A549 treated with GW870086 at 1 μM for 4 hours (cell line): ENCODE measurements around the gene TAF5L. TPM values are rescaled to one million over a fixed set of nuclear protein-coding genes. Genes with fewer than 3 reads are reported as not detected.

ENCODE experiments used
- total RNA-seq: library from RNA; stranded (reverse); fragments of 200-300 nt; extraction: Qiagen RNA extraction; gene quantifications from 5 replicates; pipeline ENCODE4 v1.2.3, GENCODE V29; 2022; ENCODE audit warnings: low read depth

TAF5L gene
- total RNA-seq: 20.1 to 25.1 TPM (median 21.7 TPM) in 5 replicates

DNA sequence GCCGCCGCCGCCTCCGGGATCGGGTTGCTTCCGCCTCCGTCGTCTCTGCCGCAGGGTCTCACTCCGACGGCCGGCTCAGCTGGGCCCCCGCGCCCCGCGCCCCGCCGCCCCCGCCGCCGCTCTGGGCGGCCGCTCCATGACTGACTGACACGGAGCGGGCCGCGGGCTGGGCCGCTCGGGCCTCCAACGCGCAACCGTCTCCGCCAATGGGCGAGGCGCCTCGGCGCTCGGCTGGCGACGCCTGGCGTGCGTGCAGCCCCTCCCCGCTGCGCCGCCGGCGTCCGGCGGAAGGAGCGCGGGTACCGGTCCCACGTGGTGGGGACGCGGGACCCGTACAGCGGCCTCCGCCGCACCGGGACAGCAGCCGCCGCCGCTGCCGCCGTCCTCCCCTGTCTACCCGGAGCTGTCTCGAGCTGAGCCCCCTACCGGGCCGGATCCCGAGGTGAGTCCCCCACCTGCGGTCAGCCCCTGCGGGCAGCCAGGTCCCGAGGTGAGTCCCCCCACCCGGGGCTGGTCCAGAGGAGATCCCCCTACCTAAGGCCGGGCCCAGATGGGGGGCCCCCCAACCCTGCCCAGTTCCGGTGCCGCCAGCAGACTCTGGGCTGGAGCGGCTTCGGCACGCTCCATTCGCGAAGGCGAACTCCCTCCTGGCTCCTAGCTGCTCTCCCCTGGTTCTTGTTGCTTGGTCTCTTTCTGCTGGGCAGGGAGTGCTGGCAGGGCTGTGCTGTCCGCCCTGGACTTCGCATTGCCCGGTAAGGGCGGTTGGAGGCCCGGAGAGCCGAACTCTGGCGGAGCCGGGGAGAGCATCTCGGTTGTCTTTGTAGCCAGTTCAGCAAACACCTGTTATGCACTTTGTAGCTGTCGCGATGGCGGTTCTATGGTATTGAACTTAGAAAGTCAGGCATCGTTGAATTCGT lies at the start of gene TAF5L, which contains the start of gene URB2:
Gene TAF5L, minus strand, starts transcription at position 208 of the 917 bp plus-strand sequence. CDS start 11,640 bp downstream, outside the sequence.
Gene URB2, plus strand, starts transcription at position 333 of the 917 bp plus-strand sequence. CDS start 1,387 bp downstream, outside the sequence.

DNA sequence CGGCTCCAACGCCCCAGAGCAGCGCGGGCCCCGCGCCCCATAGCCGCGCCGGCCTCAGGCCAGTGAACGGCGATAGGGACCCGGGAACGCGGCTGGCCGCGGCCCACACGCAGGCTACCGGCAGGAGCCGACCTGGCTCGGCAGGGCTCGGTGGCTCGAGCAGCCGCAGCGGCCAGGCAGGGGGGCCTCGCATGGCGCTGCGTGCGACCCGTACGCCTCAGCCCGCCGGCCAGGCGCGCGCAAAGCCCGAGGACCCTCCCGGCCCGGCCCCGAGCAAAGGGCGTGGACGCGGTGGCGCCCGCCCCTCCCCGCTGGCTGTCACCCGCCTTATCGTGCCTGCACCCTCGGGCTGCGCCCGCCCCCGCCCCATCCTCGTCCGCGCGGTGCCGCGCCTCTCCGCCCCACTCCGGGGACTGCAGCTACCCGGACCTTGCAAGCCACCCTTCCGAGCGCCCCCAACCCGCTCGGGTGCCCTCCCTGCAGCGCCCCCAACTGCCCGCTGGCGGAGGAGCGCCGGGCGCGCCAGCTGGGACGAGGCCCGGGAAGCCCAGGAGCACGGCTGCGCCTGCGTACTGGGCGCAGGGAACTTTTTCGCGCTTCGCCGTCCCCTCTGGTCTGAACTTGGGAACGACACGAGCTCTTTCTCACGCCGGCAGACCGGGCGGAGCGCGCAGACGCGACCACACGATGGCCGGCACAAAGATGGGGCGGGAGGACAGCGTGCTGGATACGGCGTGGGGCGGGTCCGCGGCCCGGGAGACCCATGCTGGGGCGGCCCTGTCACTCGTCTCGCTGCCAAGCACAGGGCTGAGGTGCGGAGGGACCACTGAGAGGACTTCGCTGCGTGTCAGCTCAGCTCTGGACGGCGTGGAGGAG lies 67.2 kb downstream of the TAF5L start, which contains the start of gene ABCB10:
Gene ABCB10, minus strand, starts transcription at position 248 of the 876 bp plus-strand sequence. Its CDS starts 55 bp downstream, at position 193.

Other genes with a start within 250 kb of the TAF5L start
- 0.15 to 0.26 TPM in 2 of 5 replicates, not detected in the others for gene ACTA1, start 192.0 kb downstream of the TAF5L start, total RNA-seq
- 15.9 to 24.7 TPM (median 20.8 TPM) in 5 replicates for gene NUP133, start 117.8 kb downstream of the TAF5L start, total RNA-seq
- 13.2 to 21.7 TPM (median 17.9 TPM) in 5 replicates for gene ABCB10, start 67.4 kb downstream of the TAF5L start, total RNA-seq
- gene URB2, start 125 bp upstream of the TAF5L start, total RNA-seq: 12.6 to 15.2 TPM (median 14.8 TPM) in 5 replicates